ENCODE results near the gene TEDC1. TPM values are rescaled to one million over a fixed set of nuclear protein-coding genes. Genes with fewer than 3 reads are reported as not detected.

Gene TEDC1
- total RNA-seq, 1 experiment from 2014 or later: 26.2 TPM

GRCh38 chr14:105529569-105530284 lies 38.7 kb downstream of the TEDC1 start:
- H3K27ac ChIP-seq (ENCODE audit: insufficient read length, low read depth, low read length): no peak overlapping the region
- H2BK20ac ChIP-seq (ENCODE audit: low read depth, low read length, poor library complexity, severe bottlenecking): no peak overlapping the region
- no peak overlapping the region for H2BK5ac ChIP-seq (ENCODE audit: insufficient read length, low read length)
- H2BK15ac ChIP-seq (ENCODE audit: low read depth, low read length): no peak overlapping the region
- no peaks in the 10 kb centered on the region; the same call in 1 of the 2 replicates for H3K4me1 ChIP-seq (ENCODE audit: insufficient read depth, low read length)
- H3K4ac ChIP-seq (ENCODE audit: low read depth, low read length): no peak overlapping the region
- WGBS (ENCODE audit: extremely low coverage, insufficient read length, low lambda C conversion rate): no CpG with 5 or more reads among the region's 63 CpGs
- no peak overlapping the region for H3K14ac ChIP-seq (ENCODE audit: insufficient read depth, low read length)
- Mint-ChIP-seq H3K36me3 (ENCODE audit: insufficient read depth in 1 of 3, low read depth in 3 of 3) (no peaks in the 10 kb centered on the region; a peak in 1 of 7 replicates), H3K4me1 (no peaks in the 10 kb centered on the region), H3K27ac (no peak overlapping the region), H3K27me3 (ENCODE audit: low read depth) (peaks cover 50% of the 10 kb centered on the region), H3K9me3 (peaks cover 0 to 35% of the 10 kb centered on the region in 2 experiments; a peak in 2 of 5 replicates), H3K4me3 (no peak overlapping the region)
- DNase-seq: no peak
- H4K91ac ChIP-seq (ENCODE audit: insufficient read length, low read depth, low read length): no peak overlapping the region
- no peaks in the 10 kb centered on the region for H3K79me1 ChIP-seq (ENCODE audit: insufficient read depth, low read depth, low read length, poor library complexity, severe bottlenecking)
- H3K23ac ChIP-seq (ENCODE audit: insufficient read length, low read depth, low read length): no peak overlapping the region
- H3T11ph ChIP-seq (ENCODE audit: low read length): no peak overlapping the region
- H3K9ac ChIP-seq (ENCODE audit: extremely low read depth, insufficient read length, low read length): no peak overlapping the region
- H4K5ac ChIP-seq (ENCODE audit: insufficient read length, low read depth, low read length): no peak overlapping the region
- H2AK5ac ChIP-seq (ENCODE audit: insufficient read length, low read length): no peak overlapping the region
- H3K56ac ChIP-seq (ENCODE audit: insufficient read length, low read depth, low read length): no peak overlapping the region
- no peak overlapping the region for H2BK12ac ChIP-seq (ENCODE audit: insufficient read length, low read depth, low read length)
- no peaks in the 10 kb centered on the region for H3K9me3 ChIP-seq (ENCODE audit: control insufficient read depth, low read depth, low read length)
- peaks cover 16% of the 10 kb centered on the region; the same call in 1 of the 2 replicates for H3K27me3 ChIP-seq (ENCODE audit: insufficient read depth, low read length)
- no peak for TF ChIP-seq CTCF (conservative IDR thresholded peaks at IDR 0.05)
- H4K8ac ChIP-seq (replicated peaks; ENCODE audit: insufficient read length, low read depth, low read length): no peak overlapping the region
- H2AFZ ChIP-seq (ENCODE audit: low read length): no peak overlapping the region
- no peaks in the 10 kb centered on the region for H4K20me1 ChIP-seq (ENCODE audit: control insufficient read depth, insufficient read depth, insufficient read length)
- no peaks in the 10 kb centered on the region for H3K79me2 ChIP-seq (ENCODE audit: insufficient read depth, low read length)
- no peak overlapping the region for H2BK120ac ChIP-seq (ENCODE audit: low read depth, low read length, poor library complexity, severe bottlenecking)
- no peak overlapping the region for H3K4me2 ChIP-seq (ENCODE audit: insufficient read depth, insufficient read length, low read length)
- H3K18ac ChIP-seq (ENCODE audit: insufficient read length, low read depth, low read length): no peak overlapping the region
- peaks cover 7% of the 10 kb centered on the region for H3K23me2 ChIP-seq (ENCODE audit: insufficient read length, low read depth, low read length, poor library complexity, severe bottlenecking)

Measured in H9 (cell line).